Activated CD4-positive, alpha-beta T cell treated with anti-CD3 and anti-CD28 coated beads, Interleukin-2, amount 50 U/mL, for 48 hours (primary cell): Measurements from ENCODE around the gene GIPC2.
"Not testable (repeated sequence)": the region's sequence is repeated elsewhere in the genome, so short reads cannot be mapped to it uniquely, and the experiment has no call there.

ENCODE experiments used
- DNase-seq, 2 experiments: peaks; one replicate each; pipeline ENCODE4 v3.0.0-alpha.2; 2020

Gene GIPC2

GRCh38 chr1:78045926-78046778 lies at the start of gene GIPC2:
Gene GIPC2 (plus strand): TSS chr1:78045966. CDS start chr1:78046095, 129 bp downstream.
- DNase-seq = peak; percentile 37 to 57

DNA sequence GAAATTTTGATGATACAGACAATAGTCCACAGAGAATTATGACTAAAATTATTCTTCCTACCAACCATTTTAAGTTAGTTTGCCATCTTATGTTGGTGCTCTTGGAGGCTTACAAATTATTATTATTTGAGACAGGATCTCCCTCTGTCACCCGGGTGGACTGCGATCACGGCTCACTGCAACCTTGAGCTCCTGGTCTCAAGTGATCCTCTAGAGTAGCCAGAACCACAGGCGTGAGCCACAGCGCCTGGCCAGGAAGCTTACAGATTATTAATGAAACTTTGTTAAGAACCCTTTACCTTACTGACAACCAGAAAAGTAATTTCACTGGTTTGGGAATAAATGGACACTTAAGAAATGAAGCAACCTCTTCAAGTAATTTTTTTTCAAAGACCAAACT lies 49.0 kb upstream of the GIPC2 start:
- no peak for DNase-seq

GRCh38 chr1:78000536-78000935 lies 45.2 kb upstream of the GIPC2 start:
- not testable (repeated sequence) for DNase-seq

- no peak for DNase-seq
Measured at GRCh38 chr1:78003070-78003746, 42.6 kb upstream of the GIPC2 start.

DNA sequence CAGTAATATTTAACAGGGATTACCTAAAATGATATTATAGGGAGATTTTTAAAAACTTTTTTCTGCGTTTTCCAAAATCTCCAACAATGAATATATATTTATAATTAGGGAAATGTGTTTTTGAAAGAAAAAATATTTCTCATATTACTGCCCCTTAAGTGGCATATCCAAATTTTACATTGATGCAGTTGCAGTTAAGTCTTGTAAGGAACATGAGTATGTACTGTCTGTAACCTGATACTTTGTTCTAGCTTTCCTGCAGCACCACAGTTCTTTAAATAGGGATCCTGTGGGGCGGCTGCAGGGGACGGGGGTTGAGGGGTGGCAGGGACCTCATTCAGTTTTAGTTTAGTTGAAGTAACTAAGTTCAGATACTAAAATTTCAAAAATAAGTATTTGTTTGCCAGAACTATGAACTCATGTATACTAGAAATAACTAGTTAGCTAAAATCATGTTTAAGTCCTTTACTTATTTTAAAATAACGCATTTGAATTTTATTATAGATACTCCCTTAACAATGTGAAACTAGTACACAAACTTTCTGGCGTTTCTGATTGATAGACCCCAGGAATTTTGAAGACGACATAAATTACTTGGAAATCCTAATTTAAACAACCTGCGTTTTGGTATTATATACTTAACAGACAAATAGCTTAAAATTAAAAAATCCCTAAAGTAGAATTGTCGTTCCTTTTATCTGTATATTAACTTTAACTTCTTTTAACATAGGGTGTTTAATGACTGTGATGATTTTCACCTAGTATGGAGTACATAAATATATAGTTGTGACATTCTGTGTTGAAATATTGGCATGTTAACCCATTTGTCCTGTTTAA lies 41.7 kb upstream of the GIPC2 start:
- DNase-seq = peak; percentile 37 to 43

DNA sequence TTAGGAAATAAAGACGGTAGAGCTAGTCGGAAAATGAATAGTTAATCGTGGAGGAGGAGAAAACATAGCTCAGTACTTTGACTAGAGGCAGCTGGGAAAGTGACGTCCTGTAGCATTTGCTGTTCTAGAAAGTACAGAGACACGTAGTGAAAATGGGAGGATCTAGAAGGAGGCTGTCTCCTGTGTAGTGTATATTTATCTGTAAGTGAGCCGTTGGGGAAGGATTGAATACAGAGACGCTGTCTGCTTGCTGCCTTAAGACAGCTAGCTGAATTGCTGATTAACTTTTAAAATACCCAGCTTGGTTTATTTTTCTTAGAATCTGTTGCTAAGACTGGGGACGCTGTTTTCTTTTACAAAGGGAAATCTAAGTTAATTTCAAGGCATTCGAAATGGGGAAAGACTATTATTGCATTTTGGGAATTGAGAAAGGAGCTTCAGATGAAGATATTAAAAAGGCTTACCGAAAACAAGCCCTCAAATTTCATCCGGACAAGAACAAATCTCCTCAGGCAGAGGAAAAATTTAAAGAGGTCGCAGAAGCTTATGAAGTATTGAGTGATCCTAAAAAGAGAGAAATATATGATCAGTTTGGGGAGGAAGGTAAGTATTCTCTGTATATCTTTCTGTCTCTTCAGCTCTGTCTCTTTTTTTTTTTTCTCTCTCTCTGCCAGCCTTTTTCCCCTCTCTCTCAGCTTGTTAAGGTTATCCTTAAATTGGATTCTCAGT lies 40.9 kb upstream of the GIPC2 start, which contains the start of gene DNAJB4:
Gene DNAJB4 (plus strand): TSS at position 221 of the 729 bp plus-strand sequence. CDS start 172 bp downstream, at position 393.
- DNase-seq = peak; percentile 31 to 51

DNA sequence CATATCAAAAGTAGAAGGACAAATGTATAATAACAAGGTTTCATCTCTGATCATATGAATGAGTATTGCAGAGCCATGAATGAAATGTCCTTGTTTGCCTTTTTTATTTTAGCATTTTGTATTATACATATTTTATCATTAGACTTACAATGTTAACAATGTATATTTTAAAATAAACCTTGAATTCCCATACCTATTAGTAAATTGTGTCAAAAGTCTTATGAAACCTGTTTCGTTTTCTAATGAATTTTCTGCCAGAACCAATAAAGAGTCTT lies 40.4 kb upstream of the GIPC2 start:
- no peak for DNase-seq

DNA sequence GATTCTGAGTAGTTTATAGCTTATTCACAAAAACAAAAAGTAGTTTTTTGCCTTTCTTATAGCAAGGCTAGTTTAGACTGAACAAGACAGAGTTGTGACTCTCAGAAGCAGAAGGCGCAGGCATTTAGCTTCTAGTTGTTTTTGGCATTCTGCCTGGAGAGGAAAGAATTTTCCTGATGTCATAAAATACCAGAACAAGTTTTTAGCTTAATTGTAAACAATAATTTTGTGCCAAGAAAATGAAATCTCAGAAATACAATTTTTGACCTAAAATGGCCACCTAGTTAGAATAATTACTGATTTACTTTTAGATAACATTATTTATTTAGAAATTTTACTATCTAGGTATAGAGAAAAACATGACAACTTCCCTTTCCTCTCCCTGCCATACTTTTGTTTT lies 40.0 kb upstream of the GIPC2 start:
- no peak for DNase-seq

DNA sequence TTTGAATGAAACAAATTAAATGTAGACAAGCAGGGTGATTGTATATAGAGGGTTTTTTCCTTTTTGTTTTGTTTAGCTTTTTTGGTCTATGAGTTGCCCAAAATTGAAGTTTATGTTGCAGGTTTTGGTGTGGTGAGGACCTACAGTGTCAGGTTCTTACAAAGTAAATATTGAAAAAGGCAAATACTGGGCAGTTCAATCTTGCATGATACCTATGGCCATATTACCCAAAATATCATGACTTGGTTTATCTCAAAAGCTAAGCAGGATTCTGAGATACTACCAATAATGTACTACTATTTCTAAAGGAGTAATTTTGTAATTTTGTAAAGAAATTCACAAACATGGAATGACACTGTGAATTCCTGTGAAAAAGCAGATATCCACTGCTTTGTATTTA lies 39.2 kb upstream of the GIPC2 start:
- no peak for DNase-seq

- no peak for DNase-seq
Measured at GRCh38 chr1:78007677-78008341, 38.0 kb upstream of the GIPC2 start.

GRCh38 chr1:78009276-78009675 lies 36.5 kb upstream of the GIPC2 start:
- DNase-seq = no peak

GRCh38 chr1:78009836-78010235 lies 35.9 kb upstream of the GIPC2 start:
- no peak for DNase-seq

- DNase-seq = no peak
Measured at GRCh38 chr1:78011050-78011449, 34.7 kb upstream of the GIPC2 start.

DNA sequence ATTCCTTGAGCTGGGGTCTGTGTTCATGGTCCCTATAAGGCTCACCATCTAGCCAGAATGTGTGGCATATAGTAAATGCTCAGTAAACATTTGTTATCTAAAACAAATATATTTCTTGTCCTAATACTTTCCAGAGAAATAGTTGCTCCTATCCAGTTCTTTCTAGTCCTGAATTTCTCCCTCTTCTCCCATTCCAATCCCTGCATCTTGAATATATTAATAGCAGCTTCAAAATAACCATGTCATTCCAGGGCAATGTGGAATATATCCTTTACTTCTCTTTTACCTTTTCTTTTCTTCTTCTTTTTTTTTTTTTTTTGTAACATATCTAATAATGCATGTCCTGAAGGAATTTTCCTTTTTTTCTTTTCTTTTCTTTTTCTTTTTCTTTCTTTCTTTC lies 30.6 kb upstream of the GIPC2 start:
- DNase-seq = no peak

DNA sequence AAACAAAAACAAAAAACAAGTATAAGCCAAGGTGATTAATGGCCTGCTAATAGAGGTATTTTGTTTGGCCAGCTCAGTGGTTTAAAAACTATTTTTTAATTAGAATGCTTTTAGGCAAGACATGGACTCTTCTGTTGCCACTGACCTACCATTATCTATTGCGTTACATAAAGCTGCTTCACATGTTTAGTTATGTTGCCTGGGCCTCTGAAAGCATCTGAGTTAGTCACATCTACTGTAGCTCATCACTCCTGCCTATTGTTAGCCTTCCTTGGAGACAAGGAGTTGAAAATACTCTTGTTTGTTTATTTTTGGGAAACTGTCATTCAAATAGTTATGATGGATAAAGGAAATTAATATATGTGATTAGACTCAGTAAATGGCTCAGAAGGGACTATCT lies 26.7 kb upstream of the GIPC2 start:
- DNase-seq = no peak

GRCh38 chr1:78021134-78021533 lies 24.6 kb upstream of the GIPC2 start:
- not testable (repeated sequence) for DNase-seq

DNA sequence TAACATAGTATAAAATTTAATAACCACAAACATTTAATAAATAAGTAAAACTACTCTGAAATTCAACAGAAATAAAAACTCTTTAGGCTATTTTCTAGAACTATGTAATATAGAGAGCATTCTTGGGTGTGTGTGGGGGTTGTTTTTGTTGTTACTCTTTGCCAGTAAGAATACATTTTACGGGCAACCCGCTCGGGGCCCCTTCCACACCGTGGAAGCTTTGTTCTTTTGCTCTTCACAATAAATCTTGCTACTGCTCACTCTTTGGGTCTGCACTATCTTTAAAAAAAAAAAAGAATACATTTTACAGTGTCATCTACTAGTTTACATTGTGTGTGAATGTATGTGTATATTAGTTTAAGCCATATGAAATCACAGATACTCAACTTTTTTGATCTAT lies 16.0 kb upstream of the GIPC2 start:
- no peak for DNase-seq

DNA sequence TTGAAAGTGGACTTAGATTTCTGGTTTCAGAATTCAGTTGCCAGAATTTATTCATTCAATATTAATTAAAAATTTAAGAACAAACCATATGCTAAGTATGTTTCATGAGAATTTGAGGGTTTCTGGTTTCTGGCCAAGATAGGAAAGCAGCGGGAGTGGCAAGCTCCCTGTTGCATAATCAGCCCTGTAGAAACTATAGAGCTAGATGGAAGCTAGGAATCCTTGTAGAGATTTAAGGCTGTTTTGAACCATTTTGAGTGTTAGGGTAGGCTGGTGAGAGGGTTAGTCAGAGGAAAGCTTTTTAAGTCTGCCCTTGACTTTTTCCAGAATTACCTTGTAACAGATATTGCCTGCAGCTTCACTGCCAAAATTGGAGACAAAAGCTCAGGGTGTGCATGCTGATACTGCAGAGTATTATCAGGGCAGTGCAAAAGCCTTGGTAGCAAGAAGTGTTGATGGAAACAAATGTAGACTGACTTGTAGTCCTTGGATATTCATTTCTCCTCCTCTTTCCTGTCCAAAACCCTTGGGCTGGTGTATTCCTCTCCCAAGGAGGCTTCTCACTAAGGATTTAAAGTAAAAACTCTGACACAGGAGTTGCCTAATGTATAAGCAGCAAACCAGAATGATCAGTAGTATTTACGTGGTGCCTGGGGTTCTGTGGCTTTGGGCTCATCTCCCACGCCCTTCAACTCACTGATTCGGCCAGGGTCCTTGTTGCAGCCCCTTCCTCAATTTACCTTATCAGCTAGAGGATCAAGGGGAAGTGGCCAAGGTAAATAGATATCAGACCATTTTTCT lies 12.6 kb upstream of the GIPC2 start:
- DNase-seq = no peak

- DNase-seq = no peak
Measured at GRCh38 chr1:78033797-78034172, 12.0 kb upstream of the GIPC2 start.

GRCh38 chr1:78035121-78035520 lies 10.6 kb upstream of the GIPC2 start:
- DNase-seq = no peak

DNA sequence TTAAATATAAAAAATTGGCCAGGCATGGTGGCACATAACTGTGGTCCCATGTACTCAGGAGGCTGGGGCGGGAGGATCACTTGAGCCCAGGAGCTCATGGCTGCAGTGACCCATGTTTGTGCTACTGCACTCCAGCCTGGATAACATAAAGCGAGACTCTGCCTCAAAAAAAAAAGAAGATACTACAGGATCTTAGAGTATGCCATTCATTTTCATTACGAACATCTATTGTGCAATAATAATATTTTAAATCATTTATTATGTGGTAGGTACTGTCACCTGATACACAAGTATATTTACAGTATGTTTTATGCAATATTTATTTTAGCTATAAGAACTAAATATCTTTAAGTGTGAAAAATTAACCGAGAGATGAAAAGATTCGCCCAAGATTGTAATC lies 9.3 kb upstream of the GIPC2 start:
- no peak for DNase-seq
